Epithelial cell of esophagus (primary cell): ENCODE results near the gene RFX1.

Source experiments
- DNase-seq: peaks from one replicate; pipeline ENCODE4 v3.0.0; 2010; ENCODE audit warnings: low read depth
- H3K4me3 ChIP-seq: 2 replicates; pipeline ENCODE4 v1.5.1; 2011; ENCODE audit warnings: mild to moderate bottlenecking, low read length, control low read depth
- CTCF ChIP-seq: IDR thresholded peaks from 2 replicates; pipeline ENCODE4 v1.5.1; 2011; ENCODE audit warnings: low read depth, mild to moderate bottlenecking, low read length, control low read depth, inconsistent platforms; ENCODE audit not compliant: insufficient read depth; ENCODE audit errors: missing control alignments

RFX1 gene

GRCh38 chr19:13942023-13942684 lies 64.0 kb downstream of the RFX1 start:
- no peak for TF ChIP-seq CTCF
- no peak overlapping the region for H3K4me3 ChIP-seq
- DNase-seq, result no peak

GRCh38 chr19:13938301-13939064 lies 67.6 kb downstream of the RFX1 start, which contains the start of gene PODNL1:
Gene PODNL1, minus strand, starts transcription at chr19:13938417. Its CDS starts 236 bp downstream, at chr19:13938181.
- no peak within 1 kb of the TSS for H3K4me3 ChIP-seq
- TF ChIP-seq CTCF, result no peak
- DNase-seq, result peak; percentile 43

GRCh38 chr19:13937479-13938300 lies 68.4 kb downstream of the RFX1 start:
- no peak overlapping the region for H3K4me3 ChIP-seq
- no peak for DNase-seq
- no peak for TF ChIP-seq CTCF

GRCh38 chr19:13935765-13936510 lies 70.2 kb downstream of the RFX1 start:
- no peak overlapping the region for H3K4me3 ChIP-seq
- TF ChIP-seq CTCF, result no peak
- no peak for DNase-seq

- no peak for DNase-seq
- TF ChIP-seq CTCF, result no peak
- no peak overlapping the region for H3K4me3 ChIP-seq
Observed at GRCh38 chr19:13934785-13935109, 71.4 kb downstream of the RFX1 start.

- H3K4me3 ChIP-seq, result no peak overlapping the region
- no peak for TF ChIP-seq CTCF
- no peak for DNase-seq
Observed at GRCh38 chr19:13932911-13933393, 73.2 kb downstream of the RFX1 start.
